GM23248 (cell line): Measurements from ENCODE around the gene EME2. TPM values are rescaled to one million over a fixed set of nuclear protein-coding genes. Genes with fewer than 3 reads are reported as not detected.

Experiments
- DNase-seq: peaks from one replicate; pipeline ENCODE4 v3.0.0-alpha.2; 2015
- H2AFZ ChIP-seq: fragments of 200-600 bp; sonication (generic); 2 replicates; pipeline ENCODE4 v1.6.1; 2016; ENCODE audit warnings: antibody characterized with exemption
- H3F3A ChIP-seq: fragments of 200-600 bp; sonication (generic); 2 replicates; pipeline ENCODE4 v1.6.1; 2016; ENCODE audit warnings: mild to moderate bottlenecking, antibody characterized with exemption, mixed run types; ENCODE audit not compliant: insufficient read depth
- H3K27ac ChIP-seq: fragments of 200-600 bp; sonication (generic); 2 replicates; pipeline ENCODE4 v1.5.1; 2016; ENCODE audit warnings: mild to moderate bottlenecking
- H3K27me3 ChIP-seq: fragments of 200-600 bp; sonication (generic); replicated peaks from 2 replicates; pipeline ENCODE4 v1.6.1; 2016; ENCODE audit warnings: mild to moderate bottlenecking; ENCODE audit not compliant: insufficient read depth
- H3K36me3 ChIP-seq: fragments of 200-600 bp; sonication (generic); 2 replicates; pipeline ENCODE4 v1.6.1; 2016; ENCODE audit warnings: low read depth, mild to moderate bottlenecking
- H3K4me1 ChIP-seq: fragments of 200-600 bp; sonication (generic); 2 replicates; pipeline ENCODE4 v1.6.1; 2016; ENCODE audit warnings: mild to moderate bottlenecking; ENCODE audit not compliant: insufficient read depth
- H3K4me2 ChIP-seq: fragments of 200-600 bp; sonication (generic); one replicate; pipeline ENCODE4 v1.6.1; 2016; ENCODE audit warnings: mild to moderate bottlenecking; ENCODE audit not compliant: unreplicated experiment
- H3K4me3 ChIP-seq: fragments of 200-600 bp; sonication (generic); 2 replicates; pipeline ENCODE4 v1.5.1; 2016; ENCODE audit warnings: mild to moderate bottlenecking
- H3K79me2 ChIP-seq: fragments of 200-600 bp; sonication (generic); 2 replicates; pipeline ENCODE4 v1.6.1; 2016; ENCODE audit warnings: mild to moderate bottlenecking; ENCODE audit not compliant: insufficient read depth
- H3K9ac ChIP-seq: fragments of 200-600 bp; sonication (generic); 2 replicates; pipeline ENCODE4 v1.6.1; 2016; ENCODE audit warnings: mild to moderate bottlenecking
- H3K9me2 ChIP-seq: fragments of 200-600 bp; sonication (generic); 2 replicates; pipeline ENCODE4 v1.6.1; 2016; ENCODE audit warnings: mixed run types, mild to moderate bottlenecking, moderate library complexity; ENCODE audit not compliant: insufficient read depth
- H3K9me3 ChIP-seq: fragments of 200-600 bp; sonication (generic); one replicate; pipeline ENCODE4 v1.6.1; 2017; ENCODE audit warnings: low read depth
- H4K20me1 ChIP-seq: fragments of 200-600 bp; sonication (generic); 2 replicates; pipeline ENCODE4 v1.6.0; 2016; ENCODE audit not compliant: insufficient read depth
- EZH2 ChIP-seq: fragments of 200-600 bp; sonication (generic); IDR thresholded peaks from 2 replicates; pipeline ENCODE4 v1.6.1; 2018; ENCODE audit warnings: antibody characterized with exemption, mild to moderate bottlenecking; ENCODE audit not compliant: insufficient read depth, poor library complexity, severe bottlenecking
- EZH2phosphoT487 ChIP-seq: fragments of 200-600 bp; sonication (generic); IDR thresholded peaks from 2 replicates; pipeline ENCODE4 v1.6.1; 2018; ENCODE audit warnings: antibody characterized with exemption, moderate library complexity, mild to moderate bottlenecking, low read depth; ENCODE audit not compliant: insufficient read depth
- WGBS, 2 experiments: methylation state at CpG; one replicate each; pipeline ENCODE4 v1.1.6; 2015 to 2017; ENCODE audit warnings: low lambda C conversion rate in 2 of 2, low coverage in 1 of 2; ENCODE audit errors: missing lambda C conversion rate in 2 of 2; 5-methylcytosine and 5-hydroxymethylcytosine counted together
- in situ Hi-C: fragments of 300-500 bp; cut with MboI; formaldehyde crosslinking; loops from 2 replicates; pipeline ENCODE4 v1.15.0; 2020
- polyA plus RNA-seq: library from polyadenylated mRNA; unstranded; fragments of >200 nt; fragmentation: Nextera tagmentation; extraction: Ambion mirVana; gene quantifications from 2 replicates; pipeline ENCODE4 v1.2.1, GENCODE V29; 2016
- total RNA-seq: library from RNA; depleted of rRNA; stranded (reverse); fragments of >200 nt; shearing (Covaris generic); gene quantifications from 2 replicates; pipeline ENCODE4 v1.2.3, GENCODE V29; 2014

EME2 gene
- total and polyA plus RNA-seq, 2 experiments from 2014 or later: 3.1 to 9.3 TPM

DNA sequence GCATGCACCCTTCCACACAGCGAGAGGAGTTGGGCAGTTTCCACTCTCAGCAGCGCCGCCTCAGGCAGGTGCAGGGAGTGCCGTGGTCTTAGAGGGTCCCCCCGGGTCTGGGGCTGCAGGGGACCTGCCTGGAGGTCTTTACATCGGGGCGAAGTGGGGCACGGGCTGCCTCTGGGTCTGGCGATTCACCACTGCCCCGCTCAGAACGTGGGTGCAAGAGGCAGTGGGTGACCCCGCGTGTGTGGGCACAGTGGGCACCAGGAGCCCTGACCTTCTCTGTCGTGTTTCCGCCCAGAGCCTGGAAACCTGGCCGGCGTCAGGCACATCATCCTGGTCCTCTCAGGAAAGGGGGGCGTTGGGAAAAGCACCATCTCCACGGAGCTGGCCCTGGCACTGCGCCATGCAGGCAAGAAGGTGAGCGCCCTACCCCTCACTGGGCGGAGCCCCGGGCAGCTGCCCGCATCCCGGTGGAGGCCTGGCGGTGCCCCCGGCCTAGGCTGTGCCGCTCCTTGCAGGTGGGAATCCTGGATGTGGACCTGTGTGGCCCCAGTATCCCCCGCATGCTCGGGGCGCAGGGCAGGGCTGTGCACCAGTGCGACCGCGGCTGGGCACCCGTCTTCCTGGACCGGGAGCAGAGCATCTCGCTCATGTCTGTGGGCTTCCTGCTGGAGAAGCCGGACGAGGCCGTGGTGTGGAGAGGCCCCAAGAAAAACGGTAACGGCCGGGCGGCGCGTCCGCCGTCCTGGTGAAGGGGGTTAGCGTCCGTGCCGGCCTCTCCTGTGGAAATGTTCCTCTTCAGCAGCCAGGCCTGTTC lies 13.8 kb downstream of the EME2 start:
- no peak for TF ChIP-seq EZH2
- TF ChIP-seq EZH2phosphoT487: no peak
- Histone ChIP-seq H3K9me3 (no peaks in the 10 kb centered on the region), H2AFZ (no peak overlapping the region), H4K20me1 (no peaks in the 10 kb centered on the region), H3K4me3 (no peak overlapping the region), H3K36me3 (no peaks in the 10 kb centered on the region; the same call in 1 of the 2 replicates), H3K27me3 (no peaks in the 10 kb centered on the region), H3K4me2 (no peak overlapping the region), H3K9me2 (no peaks in the 10 kb centered on the region), H3K9ac (no peak overlapping the region), H3K27ac (no peak overlapping the region), H3F3A (0 out of 2 replicates have a peak, but pooled peaks cover 3% of the 10 kb centered on the region), H3K4me1 (no peaks in the 10 kb centered on the region), H3K79me2 (peaks cover 46% of the 10 kb centered on the region)
- 86% methylated on average over 26 to 51 of the region's 51 CpGs for WGBS, 2 experiments
- in situ Hi-C loops: no loop called here
- DNase-seq: no peak

DNA sequence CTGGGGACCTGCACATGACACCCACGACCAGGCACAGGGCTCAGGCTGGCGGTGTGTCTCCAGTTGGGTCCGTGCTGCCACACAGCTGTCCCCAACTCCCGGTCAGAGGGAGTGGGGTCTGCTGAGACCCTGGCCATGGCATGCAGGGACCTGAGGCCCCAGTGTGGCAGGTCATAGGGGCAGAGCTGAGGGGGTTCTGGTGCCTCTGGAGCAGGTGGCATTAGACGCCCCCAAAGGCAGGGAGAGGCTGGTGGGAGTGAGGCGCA lies 14.4 kb downstream of the EME2 start:
- H3K9me2 ChIP-seq: no peaks in the 10 kb centered on the region
- no peak overlapping the region for H2AFZ ChIP-seq
- 73 to 80% methylated on average over 6 of the region's 6 CpGs for WGBS, 2 experiments
- H3K27me3 ChIP-seq: no peaks in the 10 kb centered on the region
- no peak for DNase-seq
- TF ChIP-seq EZH2phosphoT487: no peak
- no peak for TF ChIP-seq EZH2
- in situ Hi-C loops: no loop called here
- no peak overlapping the region for H3K9ac ChIP-seq
- H4K20me1 ChIP-seq: no peaks in the 10 kb centered on the region
- no peaks in the 10 kb centered on the region for H3K9me3 ChIP-seq
- no peak overlapping the region for H3K27ac ChIP-seq
- no peaks in the 10 kb centered on the region for H3K4me1 ChIP-seq
- H3K4me3 ChIP-seq: no peak overlapping the region
- 0 out of 2 replicates have a peak, but pooled peaks cover 3% of the 10 kb centered on the region for H3F3A ChIP-seq
- H3K4me2 ChIP-seq: no peak overlapping the region
- H3K79me2 ChIP-seq: peaks cover 46% of the 10 kb centered on the region
- H3K36me3 ChIP-seq: no peaks in the 10 kb centered on the region; the same call in 1 of the 2 replicates

DNA sequence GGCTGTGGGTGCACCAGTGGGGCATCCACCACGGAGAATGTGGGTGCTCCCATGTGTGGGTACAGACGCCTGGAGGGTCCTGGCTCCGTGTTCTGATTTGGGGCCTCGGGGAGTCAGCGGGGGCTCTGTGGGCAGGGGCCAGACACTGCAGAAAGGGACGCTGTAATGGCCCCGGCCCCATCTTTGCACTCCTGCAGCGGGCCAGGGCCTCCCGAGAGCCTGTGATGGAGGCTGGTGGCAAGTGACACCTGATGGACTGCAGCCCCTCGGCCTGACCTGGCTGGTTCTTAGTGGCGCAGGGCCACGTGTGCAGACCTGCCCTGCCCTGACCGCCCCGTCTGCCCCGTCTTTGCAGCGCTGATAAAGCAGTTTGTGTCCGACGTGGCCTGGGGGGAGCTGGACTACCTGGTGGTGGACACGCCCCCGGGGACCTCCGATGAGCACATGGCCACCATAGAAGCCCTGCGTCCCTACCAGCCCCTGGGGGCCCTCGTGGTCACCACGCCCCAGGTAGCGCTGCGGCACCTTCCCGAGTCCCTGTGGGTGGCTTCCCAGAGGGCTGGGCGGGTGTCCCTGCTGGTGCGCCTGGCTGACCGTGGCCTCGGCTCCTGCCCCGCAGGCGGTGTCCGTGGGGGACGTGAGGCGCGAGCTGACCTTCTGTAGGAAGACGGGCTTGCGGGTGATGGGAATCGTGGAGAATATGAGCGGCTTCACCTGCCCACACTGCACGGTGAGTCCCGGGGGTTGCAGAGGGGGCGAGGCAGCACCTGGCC lies 14.9 kb downstream of the EME2 start:
- no peaks in the 10 kb centered on the region for H3K9me2 ChIP-seq
- H3K27me3 ChIP-seq: no peaks in the 10 kb centered on the region
- no peak overlapping the region for H3K4me2 ChIP-seq
- no peaks in the 10 kb centered on the region for H4K20me1 ChIP-seq
- no peak overlapping the region for H3K4me3 ChIP-seq
- H3K36me3 ChIP-seq: no peaks in the 10 kb centered on the region; the same call in 1 of the 2 replicates
- H3F3A ChIP-seq: 0 out of 2 replicates have a peak, but pooled peaks cover 3% of the 10 kb centered on the region
- TF ChIP-seq EZH2 (no peak), EZH2phosphoT487 (no peak)
- no peak overlapping the region for H2AFZ ChIP-seq
- DNase-seq: no peak
- 94 to 95% methylated on average over 40 to 43 of the region's 44 CpGs for WGBS, 2 experiments
- H3K4me1 ChIP-seq: no peaks in the 10 kb centered on the region
- H3K79me2 ChIP-seq: peaks cover 46% of the 10 kb centered on the region
- no peaks in the 10 kb centered on the region for H3K9me3 ChIP-seq
- no peak overlapping the region for H3K27ac ChIP-seq
- in situ Hi-C loops: no loop called here
- no peak overlapping the region for H3K9ac ChIP-seq

DNA sequence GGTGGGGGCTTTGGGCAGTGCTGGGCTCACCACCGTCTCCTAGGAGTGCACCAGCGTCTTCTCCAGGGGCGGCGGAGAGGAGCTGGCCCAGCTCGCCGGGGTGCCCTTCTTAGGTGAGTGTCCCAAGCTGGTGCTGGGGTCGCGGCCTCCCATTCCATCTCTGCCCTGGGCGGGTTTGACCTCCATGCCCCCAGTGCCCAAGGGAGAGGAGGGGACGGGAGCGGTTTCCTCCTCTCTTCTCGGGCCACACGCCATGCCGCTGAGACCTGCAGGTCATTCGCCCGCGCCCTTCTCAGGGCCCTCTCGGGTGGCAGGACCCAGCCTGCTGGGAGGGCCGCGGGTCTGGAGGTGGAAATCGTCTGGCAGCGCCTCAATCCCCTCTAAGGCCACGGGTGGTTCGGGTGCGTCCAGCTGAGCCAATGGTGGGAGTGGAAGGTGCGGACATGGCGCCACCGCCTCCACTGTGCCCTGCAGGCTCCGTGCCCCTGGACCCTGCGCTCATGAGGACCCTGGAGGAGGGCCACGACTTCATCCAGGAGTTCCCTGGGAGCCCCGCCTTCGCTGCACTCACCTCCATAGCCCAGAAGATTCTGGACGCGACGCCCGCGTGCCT lies 15.6 kb downstream of the EME2 start:
- Histone ChIP-seq H4K20me1 (no peaks in the 10 kb centered on the region), H3K27ac (no peak overlapping the region), H3K4me1 (no peaks in the 10 kb centered on the region), H3K36me3 (no peaks in the 10 kb centered on the region; the same call in 1 of the 2 replicates), H3K4me2 (no peak overlapping the region), H2AFZ (no peak overlapping the region), H3K9ac (no peak overlapping the region), H3K9me3 (no peaks in the 10 kb centered on the region), H3K9me2 (no peaks in the 10 kb centered on the region), H3K4me3 (no peak overlapping the region), H3K79me2 (peaks cover 43% of the 10 kb centered on the region), H3F3A (0 out of 2 replicates have a peak, but pooled peaks cover 3% of the 10 kb centered on the region), H3K27me3 (no peaks in the 10 kb centered on the region)
- in situ Hi-C loops: no loop called here
- DNase-seq: no peak
- TF ChIP-seq EZH2phosphoT487 (no peak), EZH2 (no peak)
- 87 to 91% methylated on average over 17 to 38 of the region's 38 CpGs for WGBS, 2 experiments
